Keratinocyte (primary cell): ENCODE measurements around the gene PRM2.

Experiments used
- EZH2 ChIP-seq: IDR thresholded peaks from one replicate; pipeline ENCODE4 v1.6.1; 2012; ENCODE audit warnings: inconsistent platforms, mild to moderate bottlenecking, low read length, moderate library complexity
- TF ChIP-seq, protein P1 (sequence below), 3 experiments: IDR thresholded peaks in 1 of 3; conservative IDR thresholded peaks in 1 of 3; optimal IDR thresholded peaks in 1 of 3; 2 replicates in 2 of 3; 3 replicates in 1 of 3; pipeline versions ENCODE3 to v1.5.1; 2011; ENCODE audit warnings: low read length in 3 of 3, mild to moderate bottlenecking in 3 of 3, moderate library complexity in 2 of 3, control low read depth in 1 of 3, inconsistent platforms in 1 of 3; ENCODE audit not compliant: insufficient read depth in 2 of 3; ENCODE audit errors: extremely low read depth in 1 of 3

DNA sequence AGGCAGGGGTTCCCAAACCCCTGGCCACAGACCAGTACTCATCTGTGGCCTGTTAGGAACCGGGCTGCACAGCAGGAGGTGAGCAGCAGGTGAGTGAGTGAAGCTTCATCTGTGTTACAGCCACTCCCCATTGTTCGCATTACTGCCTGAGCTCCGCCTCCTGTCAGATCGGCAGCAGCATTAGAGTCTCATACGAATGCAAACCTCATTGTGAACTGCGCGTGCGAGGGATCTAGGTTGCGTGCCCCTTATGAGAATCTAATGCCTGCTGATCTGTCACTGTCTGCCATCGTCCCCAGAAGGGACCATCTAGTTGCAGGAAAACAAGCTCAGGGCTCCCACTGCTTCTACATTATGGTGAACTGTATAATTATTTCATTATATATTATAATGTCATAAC lies 43.9 kb upstream of the PRM2 start:
- TF ChIP-seq, protein P1, sequence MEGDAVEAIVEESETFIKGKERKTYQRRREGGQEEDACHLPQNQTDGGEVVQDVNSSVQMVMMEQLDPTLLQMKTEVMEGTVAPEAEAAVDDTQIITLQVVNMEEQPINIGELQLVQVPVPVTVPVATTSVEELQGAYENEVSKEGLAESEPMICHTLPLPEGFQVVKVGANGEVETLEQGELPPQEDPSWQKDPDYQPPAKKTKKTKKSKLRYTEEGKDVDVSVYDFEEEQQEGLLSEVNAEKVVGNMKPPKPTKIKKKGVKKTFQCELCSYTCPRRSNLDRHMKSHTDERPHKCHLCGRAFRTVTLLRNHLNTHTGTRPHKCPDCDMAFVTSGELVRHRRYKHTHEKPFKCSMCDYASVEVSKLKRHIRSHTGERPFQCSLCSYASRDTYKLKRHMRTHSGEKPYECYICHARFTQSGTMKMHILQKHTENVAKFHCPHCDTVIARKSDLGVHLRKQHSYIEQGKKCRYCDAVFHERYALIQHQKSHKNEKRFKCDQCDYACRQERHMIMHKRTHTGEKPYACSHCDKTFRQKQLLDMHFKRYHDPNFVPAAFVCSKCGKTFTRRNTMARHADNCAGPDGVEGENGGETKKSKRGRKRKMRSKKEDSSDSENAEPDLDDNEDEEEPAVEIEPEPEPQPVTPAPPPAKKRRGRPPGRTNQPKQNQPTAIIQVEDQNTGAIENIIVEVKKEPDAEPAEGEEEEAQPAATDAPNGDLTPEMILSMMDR (optimal IDR thresholded peaks at IDR 0.05 in 1 of 3, IDR thresholded peaks at IDR 0.05 in 1 of 3, conservative IDR thresholded peaks at IDR 0.05 in 1 of 3; ENCODE audit: extremely low read depth in 1 of 3, insufficient read depth in 2 of 3, low read length in 3 of 3): no peak
- TF ChIP-seq EZH2: no peak
